CD4-positive, CD25-positive, alpha-beta regulatory T cell (primary cell): Measurements from ENCODE around the gene OBP2B. TPM values are rescaled to one million over a fixed set of nuclear protein-coding genes. Genes with fewer than 3 reads are reported as not detected.
"Not testable (repeated sequence)": the region's sequence is repeated elsewhere in the genome, so short reads cannot be mapped to it uniquely, and the experiment has no call there.

ENCODE experiments used
- ATAC-seq, 2 donors: fragments of 150-1000 bp; cut with Tn5 transposase; one replicate each; pipeline ENCODE4 v1.10.0; 2021; ENCODE audit warnings: low read depth in 2 of 2, moderate number of reproducible peaks in 2 of 2, moderate library complexity in 1 of 2
- DNase-seq, 3 donors: peaks; one replicate each; pipeline versions ENCODE4 v3.0.0 to v3.0.0-alpha.2; 2012 to 2022; ENCODE audit warnings: mixed read lengths in 1 of 3
- H3K27ac ChIP-seq: one replicate; pipeline ENCODE4 v1.7.0; 2013; ENCODE audit warnings: mild to moderate bottlenecking, low read length; ENCODE audit not compliant: insufficient read depth, poor library complexity, severe bottlenecking
- H3K27me3 ChIP-seq: one replicate; pipeline ENCODE4 v1.7.0; 2013; ENCODE audit warnings: low read length; ENCODE audit not compliant: control insufficient read depth, insufficient read depth
- H3K36me3 ChIP-seq: one replicate; pipeline ENCODE4 v1.7.0; 2013; ENCODE audit warnings: mild to moderate bottlenecking, low read length, moderate library complexity; ENCODE audit not compliant: control insufficient read depth, insufficient read depth
- H3K4me1 ChIP-seq: 2 replicates; pipeline ENCODE4 v1.7.0; 2013; ENCODE audit warnings: mild to moderate bottlenecking, low read length; ENCODE audit not compliant: insufficient read depth, control insufficient read depth, poor library complexity, severe bottlenecking
- H3K4me3 ChIP-seq: one replicate; pipeline ENCODE4 v1.7.0; 2013; ENCODE audit warnings: low read depth, mild to moderate bottlenecking, low read length, moderate library complexity
- H3K9me3 ChIP-seq, 2 experiments: 1 replicate in 1 of 2; 2 replicates in 1 of 2; pipeline ENCODE4 v1.7.0; 2013; ENCODE audit warnings: low read length in 2 of 2, mild to moderate bottlenecking in 1 of 2, moderate library complexity in 1 of 2; ENCODE audit not compliant: control insufficient read depth in 2 of 2
- H3K27ac Mint-ChIP-seq, 3 donors: one replicate each; pipeline ENCODE4 v1.8.0; 2020 to 2022; ENCODE audit warnings: mild to moderate bottlenecking in 3 of 3, mixed read lengths in 3 of 3, moderate library complexity in 2 of 3
- H3K27me3 Mint-ChIP-seq: one replicate; pipeline ENCODE4 v1.8.0; 2022; ENCODE audit warnings: mild to moderate bottlenecking, mixed read lengths
- H3K36me3 Mint-ChIP-seq: one replicate; pipeline ENCODE4 v1.8.0; 2020; ENCODE audit warnings: mixed read lengths
- H3K4me1 Mint-ChIP-seq, 4 donors: one replicate each; pipeline ENCODE4 v1.8.0; 2020 to 2022; ENCODE audit warnings: mixed read lengths in 4 of 4, mild to moderate bottlenecking in 1 of 4
- H3K4me3 Mint-ChIP-seq, 4 donors: one replicate each; pipeline ENCODE4 v1.8.0; 2020 to 2022; ENCODE audit warnings: mild to moderate bottlenecking in 4 of 4, mixed read lengths in 4 of 4, moderate library complexity in 3 of 4
- H3K9me3 Mint-ChIP-seq, 7 donors: one replicate each; pipeline ENCODE4 v1.8.0; 2020 to 2022; ENCODE audit warnings: mixed read lengths in 7 of 7, mild to moderate bottlenecking in 3 of 7, moderate library complexity in 2 of 7
- polyA plus RNA-seq, 4 donors: library from polyadenylated mRNA; unstranded; fragments of 300-500 nt; fragmentation: Illumina TruSeq; gene quantifications; one replicate each; pipeline ENCODE4 v1.2.3, GENCODE V29; 2021
- total RNA-seq: library from RNA; stranded (reverse); gene quantifications from one replicate; pipeline ENCODE4 v1.2.3, GENCODE V29; 2022

The OBP2B gene
- total and polyA plus RNA-seq, 5 donors from 2014 or later = not detected

DNA sequence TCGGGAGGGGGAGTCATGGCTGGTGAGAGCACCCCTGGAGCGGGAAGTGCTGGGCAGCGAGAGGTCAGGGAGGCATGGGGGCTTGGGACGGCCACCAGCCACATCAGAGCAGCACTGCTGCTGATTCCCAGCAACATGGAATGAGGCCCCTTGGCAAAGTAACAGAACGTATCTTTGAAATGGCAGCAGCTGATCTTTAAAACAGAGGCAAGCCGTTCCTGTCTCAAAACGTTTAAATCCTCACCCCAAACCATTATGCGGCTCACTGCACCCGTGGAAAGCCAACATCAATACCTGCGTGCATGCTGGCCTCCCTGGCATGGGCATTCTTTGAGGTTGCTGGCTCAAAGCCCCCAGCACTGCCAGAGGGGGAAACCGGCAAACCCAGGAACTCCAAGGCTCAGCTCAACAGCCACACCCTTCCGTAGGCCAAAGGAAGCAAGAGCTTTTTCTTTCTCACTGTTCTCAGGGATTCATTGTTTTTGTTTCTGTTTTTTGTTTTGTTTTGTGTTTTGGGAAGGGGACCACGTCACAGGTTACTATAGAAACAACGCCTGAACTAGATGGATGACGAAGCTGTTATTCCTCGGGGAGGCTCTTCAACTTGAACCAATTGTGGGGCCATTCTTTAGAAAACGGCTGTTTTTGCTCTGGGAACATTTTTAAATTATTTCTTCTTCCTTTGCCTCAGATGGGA, 28.1 kb upstream of the OBP2B start:
- DNase-seq = no peak
- H3K4me3 ChIP-seq = no peak overlapping the region
- Mint-ChIP-seq H3K27ac (no peak overlapping the region), H3K4me1 (peaks cover 0 to 18% (median 7%) of the 10 kb centered on the region in 4 donors), H3K36me3 (no peaks in the 10 kb centered on the region), H3K27me3 (peaks cover 13% of the 10 kb centered on the region), H3K9me3 (no peaks in the 10 kb centered on the region), H3K4me3 (no peak overlapping the region)
- H3K9me3 ChIP-seq = no peaks in the 10 kb centered on the region
- no peak overlapping the region for H3K27ac ChIP-seq
- no peaks in the 10 kb centered on the region for H3K36me3 ChIP-seq
- H3K27me3 ChIP-seq = no peaks in the 10 kb centered on the region
- no peak for ATAC-seq
- H3K4me1 ChIP-seq = peaks cover 7% of the 10 kb centered on the region

DNA sequence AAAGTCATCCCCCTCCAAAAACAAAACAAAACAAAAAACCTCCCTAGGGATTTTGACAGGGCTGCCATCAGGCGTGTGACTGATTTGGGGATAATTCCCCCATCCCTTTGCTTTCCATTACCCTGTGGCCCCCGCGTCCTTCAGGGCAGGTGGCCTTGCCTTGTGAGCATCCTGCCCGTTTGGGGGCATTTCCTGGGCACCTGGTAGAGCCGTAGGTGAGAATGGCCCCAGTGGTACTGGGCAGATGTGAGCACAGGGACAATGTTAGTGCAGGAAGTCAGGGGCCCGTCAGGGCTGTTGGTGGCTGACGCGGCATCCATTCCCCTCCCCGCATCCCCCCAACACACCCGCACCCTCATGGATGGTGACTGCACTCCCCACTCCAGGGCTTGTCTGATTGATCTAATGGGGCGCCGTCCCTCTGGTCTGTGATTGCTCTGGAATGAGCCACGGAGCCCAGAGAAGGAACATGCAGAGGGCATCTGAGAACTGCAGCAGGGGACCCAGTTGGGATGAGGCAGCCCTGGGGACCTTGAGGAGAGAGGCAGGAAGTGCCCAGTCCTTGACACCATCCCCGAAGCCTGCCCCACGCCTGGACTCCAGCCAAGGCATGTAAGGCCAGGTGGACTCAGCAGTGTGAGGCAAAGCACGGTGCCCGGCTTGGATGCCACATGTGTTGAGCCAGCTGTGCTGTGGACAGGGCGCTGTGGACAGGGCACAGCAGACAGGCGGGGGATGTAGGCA, 27.4 kb upstream of the OBP2B start:
- not testable (repeated sequence) for H3K27ac Mint-ChIP-seq, H3K36me3 Mint-ChIP-seq, H3K4me3 Mint-ChIP-seq, H3K4me1 ChIP-seq, H3K27ac ChIP-seq, H3K27me3 ChIP-seq, ATAC-seq, H3K9me3 ChIP-seq, H3K9me3 Mint-ChIP-seq, H3K36me3 ChIP-seq, DNase-seq, H3K4me3 ChIP-seq
- Mint-ChIP-seq H3K27me3 (peaks cover 13% of the 10 kb centered on the region), H3K4me1 (peaks cover 0 to 18% (median 7%) of the 10 kb centered on the region in 4 donors)

DNA sequence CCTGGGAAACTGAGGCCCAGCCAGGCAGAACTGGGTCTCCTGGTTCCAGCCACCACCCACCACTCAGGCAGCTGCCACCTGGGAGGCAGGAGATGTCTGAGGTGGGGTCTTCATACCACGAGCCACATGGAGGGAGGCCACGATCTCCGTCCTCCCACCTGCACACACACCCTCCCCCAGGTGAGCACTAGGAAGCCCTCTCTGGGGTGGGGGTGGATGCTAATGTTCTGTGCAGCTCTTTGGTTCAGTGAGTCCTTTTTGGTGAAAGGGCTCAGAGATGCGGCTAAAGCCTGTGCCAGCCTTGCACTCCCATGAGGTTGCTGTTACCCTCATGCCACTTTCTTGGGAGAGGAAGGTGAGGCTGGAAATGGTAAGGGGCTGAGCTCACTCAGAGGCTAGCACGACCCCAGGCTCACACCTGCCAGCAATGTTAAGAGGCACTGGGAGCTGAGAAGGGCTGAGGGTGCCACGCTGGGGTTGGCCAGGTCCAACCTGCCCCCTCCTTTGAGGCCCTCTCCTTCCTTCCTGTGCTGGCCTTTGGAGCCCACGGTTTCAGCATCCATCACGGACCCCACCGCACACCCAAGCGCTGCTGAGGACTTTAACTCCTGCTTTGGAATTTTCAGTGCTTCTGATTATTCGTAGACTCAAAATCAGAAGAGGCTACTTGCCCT, 26.6 kb upstream of the OBP2B start:
- no peak overlapping the region for H3K27ac Mint-ChIP-seq

DNA sequence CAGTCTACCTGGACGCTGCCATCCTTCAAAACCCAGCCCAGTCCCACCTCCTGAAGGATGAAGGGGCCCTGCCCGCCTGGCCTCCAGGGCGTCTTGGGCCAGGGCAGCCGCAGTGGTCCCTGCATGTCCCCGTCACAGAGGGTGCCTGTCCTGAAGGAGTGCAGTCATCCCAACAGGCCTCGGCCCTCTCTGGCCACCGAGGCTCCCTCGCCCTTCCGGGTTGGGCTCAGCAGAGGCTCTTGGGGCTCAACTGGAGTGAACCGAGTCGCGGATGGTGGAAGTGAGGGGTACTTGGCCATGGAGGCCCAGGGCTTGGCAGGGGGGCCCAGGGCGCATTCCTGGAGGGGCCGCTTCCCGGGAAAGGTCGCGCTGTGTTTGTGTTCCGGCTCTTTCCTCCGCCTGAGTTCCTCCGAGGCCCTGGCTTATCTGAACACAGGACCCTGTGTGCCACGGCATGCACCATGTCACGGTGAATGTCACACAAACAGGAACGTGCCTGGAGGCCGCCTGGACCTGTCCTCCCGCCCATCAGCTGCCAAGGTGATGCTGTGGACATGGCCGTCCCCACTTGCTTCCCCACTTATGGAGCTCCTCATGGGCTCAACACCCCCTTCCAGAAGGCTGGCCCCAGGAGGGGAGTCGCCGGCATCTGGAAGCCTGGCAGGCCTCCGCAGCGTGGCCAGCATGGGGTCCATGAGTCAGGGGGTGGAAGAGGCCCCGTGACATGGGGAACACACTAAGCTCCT, 25.7 kb upstream of the OBP2B start:
- Histone ChIP-seq H3K27ac (no peak overlapping the region), H3K27me3 (no peaks in the 10 kb centered on the region), H3K36me3 (no peaks in the 10 kb centered on the region), H3K4me1 (peaks cover 7% of the 10 kb centered on the region), H3K9me3 (no peaks in the 10 kb centered on the region), H3K4me3 (no peak overlapping the region)
- Mint-ChIP-seq H3K4me1 (peaks cover 0 to 18% (median 7%) of the 10 kb centered on the region in 4 donors), H3K36me3 (no peaks in the 10 kb centered on the region), H3K27me3 (peaks cover 13% of the 10 kb centered on the region), H3K9me3 (no peaks in the 10 kb centered on the region), H3K27ac (no peak overlapping the region), H3K4me3 (no peak overlapping the region)
- ATAC-seq = no peak
- no peak for DNase-seq

More for the DNA sequence above, 26.6 kb upstream of the OBP2B start:
- Mint-ChIP-seq H3K27me3 (peaks cover 13% of the 10 kb centered on the region), H3K4me1 (peaks cover 0 to 18% (median 7%) of the 10 kb centered on the region in 4 donors), H3K36me3 (no peaks in the 10 kb centered on the region), H3K9me3 (no peaks in the 10 kb centered on the region), H3K4me3 (no peak overlapping the region)
- H3K27ac ChIP-seq = no peak overlapping the region
- no peak for ATAC-seq
- H3K27me3 ChIP-seq = no peaks in the 10 kb centered on the region
- no peaks in the 10 kb centered on the region for H3K36me3 ChIP-seq
- DNase-seq = no peak
- no peaks in the 10 kb centered on the region for H3K9me3 ChIP-seq
- no peak overlapping the region for H3K4me3 ChIP-seq
- H3K4me1 ChIP-seq = peaks cover 7% of the 10 kb centered on the region

DNA sequence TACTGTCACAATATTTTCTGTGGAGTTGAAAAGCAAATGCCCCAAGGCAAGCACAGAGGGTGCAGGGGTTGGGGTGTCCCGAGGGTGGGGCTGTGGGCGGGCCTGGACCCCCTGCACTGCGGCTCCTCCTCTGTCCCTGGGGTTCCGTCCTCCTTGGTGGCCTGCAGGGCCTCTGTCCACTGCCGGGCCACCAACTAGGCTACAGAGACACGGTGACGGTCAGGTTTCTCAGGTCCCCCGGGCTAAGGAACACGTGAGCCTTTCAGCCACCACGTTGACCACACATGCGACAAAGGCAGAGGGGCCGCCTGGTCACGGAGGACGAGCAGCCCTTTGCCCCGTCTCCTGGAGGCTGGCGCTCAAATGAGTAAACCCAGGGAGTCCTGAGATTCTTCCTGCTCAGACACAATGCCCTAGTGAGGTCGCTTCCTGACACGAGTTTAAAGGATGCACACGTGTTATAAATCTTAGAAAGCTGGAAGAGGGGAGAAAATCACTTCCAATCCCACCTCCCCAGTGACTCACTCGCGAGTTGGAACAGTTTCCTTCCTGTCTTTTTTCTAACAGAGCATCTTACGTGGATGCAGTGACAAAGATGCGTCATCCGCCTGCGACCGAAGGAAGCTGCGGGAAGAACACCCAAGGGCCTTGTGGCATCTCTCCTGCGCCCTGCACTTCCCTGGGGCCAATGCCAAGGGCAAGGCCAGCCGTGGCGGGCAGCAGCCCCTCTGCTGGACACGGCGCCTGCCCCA, 24.8 kb upstream of the OBP2B start:
- Mint-ChIP-seq H3K9me3 (no peaks in the 10 kb centered on the region), H3K4me1 (peaks cover 0 to 11% (median 6%) of the 10 kb centered on the region in 4 donors), H3K36me3 (no peaks in the 10 kb centered on the region), H3K4me3 (no peak overlapping the region), H3K27ac (no peak overlapping the region), H3K27me3 (peaks cover 13% of the 10 kb centered on the region)
- Histone ChIP-seq H3K36me3 (no peaks in the 10 kb centered on the region), H3K27ac (no peak overlapping the region), H3K9me3 (no peaks in the 10 kb centered on the region), H3K27me3 (no peaks in the 10 kb centered on the region), H3K4me1 (peaks cover 5% of the 10 kb centered on the region), H3K4me3 (no peak overlapping the region)
- DNase-seq = no peak
- no peak for ATAC-seq

DNA sequence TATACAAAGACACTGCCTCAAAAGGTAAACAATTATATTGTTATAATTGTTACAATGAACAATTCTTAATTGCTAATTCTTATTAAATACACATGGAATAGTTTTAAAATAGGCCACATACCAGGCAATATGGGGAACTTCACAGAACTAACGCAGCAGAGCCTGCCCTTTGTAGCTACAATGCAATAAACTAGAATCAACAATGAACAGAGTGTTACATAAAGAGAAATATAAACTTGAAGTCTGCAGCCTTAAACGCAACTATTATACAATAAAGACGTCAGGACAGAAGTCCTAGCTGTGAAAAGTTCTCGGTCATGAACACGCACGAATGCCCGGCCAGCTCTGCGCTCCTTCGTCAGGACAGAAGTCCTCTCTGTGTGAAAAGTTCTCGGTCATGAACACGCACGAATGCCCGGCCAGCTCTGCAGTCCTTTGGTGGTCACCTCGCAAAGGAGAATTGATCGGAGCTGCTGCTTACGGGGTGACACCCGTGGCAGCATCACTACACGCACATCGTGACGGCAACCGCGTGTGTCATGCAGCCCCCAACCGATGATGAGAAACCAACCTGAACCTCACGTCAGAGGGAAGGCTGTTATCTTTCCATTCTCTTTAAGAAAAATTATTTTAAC, 23.0 kb upstream of the OBP2B start:
- H3K36me3 ChIP-seq, H3K36me3 Mint-ChIP-seq, H3K9me3 Mint-ChIP-seq, H3K9me3 ChIP-seq, H3K27me3 Mint-ChIP-seq, ATAC-seq, H3K4me3 Mint-ChIP-seq, H3K4me3 ChIP-seq, H3K27ac ChIP-seq, H3K4me1 ChIP-seq, H3K27ac Mint-ChIP-seq, H3K27me3 ChIP-seq, DNase-seq, H3K4me1 Mint-ChIP-seq: not testable (repeated sequence)

DNA sequence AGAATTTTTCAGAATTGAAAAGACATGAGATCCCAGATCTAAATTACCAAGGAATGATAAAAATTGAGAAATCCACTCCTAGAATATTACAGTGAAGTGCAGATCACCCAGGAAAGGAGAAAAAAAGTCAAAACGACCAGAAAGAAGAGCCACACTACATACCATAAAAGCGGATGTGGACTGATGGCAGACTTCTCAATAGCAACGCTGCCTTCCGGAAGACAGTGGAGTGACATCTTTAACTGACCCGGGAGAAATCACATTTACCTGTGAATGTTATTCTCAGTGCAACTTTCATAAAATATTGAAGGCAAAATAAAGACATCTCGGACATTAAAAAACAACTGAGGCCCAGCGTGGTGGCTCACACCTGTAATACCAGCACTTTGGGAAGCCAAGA, 21.5 kb upstream of the OBP2B start:
- not testable (repeated sequence) for H3K36me3 ChIP-seq, H3K27ac Mint-ChIP-seq, DNase-seq, H3K27me3 ChIP-seq, H3K4me1 Mint-ChIP-seq, ATAC-seq, H3K27ac ChIP-seq, H3K4me1 ChIP-seq, H3K9me3 Mint-ChIP-seq, H3K27me3 Mint-ChIP-seq, H3K4me3 Mint-ChIP-seq, H3K36me3 Mint-ChIP-seq, H3K9me3 ChIP-seq, H3K4me3 ChIP-seq
